Testis (tissue), 2 donors: ENCODE data around the gene IMPG2.

Source experiments
- POLR2A ChIP-seq: fragments of 450-650 bp; IDR thresholded peaks from one replicate; pipeline ENCODE4 v1.6.1; 2017; ENCODE audit warnings: antibody characterized with exemption, mild to moderate bottlenecking, moderate library complexity
- TF ChIP-seq, protein P1 (sequence below), 3 experiments: fragments of 450-650 bp in 2 of 3; fragments of 200-600 bp in 1 of 3; sonication (generic) in 1 of 3; IDR thresholded peaks; one replicate each; pipeline ENCODE4 v1.5.1; 2016 to 2019; ENCODE audit warnings: antibody characterized with exemption in 3 of 3, mild to moderate bottlenecking in 2 of 3, moderate library complexity in 1 of 3

DNA sequence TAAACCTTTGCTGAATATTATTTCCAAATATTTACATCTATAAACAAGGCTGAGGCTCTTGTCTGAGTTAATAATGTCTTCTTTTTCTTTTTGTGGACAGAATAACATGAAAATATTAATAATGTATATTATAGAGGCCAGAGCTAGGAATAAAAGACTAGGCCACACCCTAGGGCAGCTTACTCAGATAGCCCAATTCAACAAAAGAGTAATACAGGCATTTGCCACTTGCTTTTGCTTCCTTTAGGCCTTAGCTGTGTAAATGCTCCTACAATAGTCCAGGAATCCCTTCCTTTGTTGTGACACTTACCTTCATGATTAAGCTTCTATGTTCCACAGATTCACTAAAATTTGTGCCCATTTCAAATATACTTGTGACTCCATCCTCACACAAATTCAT, 16.5 kb downstream of the IMPG2 start:
- TF ChIP-seq, protein P1, sequence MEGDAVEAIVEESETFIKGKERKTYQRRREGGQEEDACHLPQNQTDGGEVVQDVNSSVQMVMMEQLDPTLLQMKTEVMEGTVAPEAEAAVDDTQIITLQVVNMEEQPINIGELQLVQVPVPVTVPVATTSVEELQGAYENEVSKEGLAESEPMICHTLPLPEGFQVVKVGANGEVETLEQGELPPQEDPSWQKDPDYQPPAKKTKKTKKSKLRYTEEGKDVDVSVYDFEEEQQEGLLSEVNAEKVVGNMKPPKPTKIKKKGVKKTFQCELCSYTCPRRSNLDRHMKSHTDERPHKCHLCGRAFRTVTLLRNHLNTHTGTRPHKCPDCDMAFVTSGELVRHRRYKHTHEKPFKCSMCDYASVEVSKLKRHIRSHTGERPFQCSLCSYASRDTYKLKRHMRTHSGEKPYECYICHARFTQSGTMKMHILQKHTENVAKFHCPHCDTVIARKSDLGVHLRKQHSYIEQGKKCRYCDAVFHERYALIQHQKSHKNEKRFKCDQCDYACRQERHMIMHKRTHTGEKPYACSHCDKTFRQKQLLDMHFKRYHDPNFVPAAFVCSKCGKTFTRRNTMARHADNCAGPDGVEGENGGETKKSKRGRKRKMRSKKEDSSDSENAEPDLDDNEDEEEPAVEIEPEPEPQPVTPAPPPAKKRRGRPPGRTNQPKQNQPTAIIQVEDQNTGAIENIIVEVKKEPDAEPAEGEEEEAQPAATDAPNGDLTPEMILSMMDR (IDR thresholded peaks at IDR 0.05), result no peak
- no peak for TF ChIP-seq POLR2A
